NCI-H524 treated with DMSO at 0.1 percent for 48 hours (cell line): ENCODE measurements around the gene C19orf73.
A peak's percentile ranks its signal among the peaks of the same experiment; 100 is the strongest.
"Not testable (repeated sequence)": the region's sequence is repeated elsewhere in the genome, so short reads cannot be mapped to it uniquely, and the experiment has no call there.

Experiments used
- DNase-seq: peaks from one replicate; lab custom pipeline; 2025; lab: John Stamatoyannopoulos, UW

The C19orf73 gene

DNA sequence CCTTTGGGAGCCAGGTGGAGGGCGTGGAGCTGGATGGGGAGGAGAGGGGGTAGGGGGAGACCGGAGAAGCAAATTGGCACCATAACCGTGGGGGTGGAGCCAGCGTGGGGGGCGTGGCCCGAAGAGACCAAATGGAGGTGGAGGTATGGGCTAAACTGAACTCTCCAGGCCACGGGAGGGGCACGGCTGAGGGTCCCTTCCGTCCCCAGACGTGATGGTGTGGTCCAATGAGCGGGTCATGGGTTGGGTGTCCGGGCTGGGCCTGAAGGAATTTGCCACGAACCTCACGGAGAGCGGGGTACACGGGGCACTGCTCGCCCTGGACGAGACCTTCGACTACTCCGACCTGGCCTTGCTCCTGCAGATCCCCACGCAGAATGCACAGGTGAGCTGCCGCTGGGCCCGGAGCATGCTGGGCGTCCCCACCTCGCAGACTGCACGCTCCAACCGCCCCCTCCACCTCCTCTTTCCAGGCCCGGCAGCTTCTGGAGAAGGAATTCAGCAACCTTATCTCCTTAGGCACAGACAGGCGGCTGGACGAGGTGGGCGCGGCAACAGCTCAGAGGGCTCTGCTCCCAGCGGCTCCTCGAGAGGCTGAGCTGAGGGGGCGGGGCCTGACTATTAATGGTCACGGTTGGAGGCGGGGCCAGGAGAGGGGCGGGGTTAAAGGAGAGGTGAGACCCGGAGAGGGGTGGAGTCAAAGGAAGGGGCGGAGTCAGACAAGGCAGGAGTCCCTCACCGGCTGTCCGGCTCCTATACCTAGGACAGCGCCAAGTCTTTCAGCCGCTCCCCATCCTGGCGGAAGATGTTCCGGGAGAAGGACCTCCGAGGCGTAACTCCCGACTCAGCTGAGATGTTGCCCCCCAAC is 30.1 kb upstream of the C19orf73 start:
- DNase-seq = peak; percentile 78

DNA sequence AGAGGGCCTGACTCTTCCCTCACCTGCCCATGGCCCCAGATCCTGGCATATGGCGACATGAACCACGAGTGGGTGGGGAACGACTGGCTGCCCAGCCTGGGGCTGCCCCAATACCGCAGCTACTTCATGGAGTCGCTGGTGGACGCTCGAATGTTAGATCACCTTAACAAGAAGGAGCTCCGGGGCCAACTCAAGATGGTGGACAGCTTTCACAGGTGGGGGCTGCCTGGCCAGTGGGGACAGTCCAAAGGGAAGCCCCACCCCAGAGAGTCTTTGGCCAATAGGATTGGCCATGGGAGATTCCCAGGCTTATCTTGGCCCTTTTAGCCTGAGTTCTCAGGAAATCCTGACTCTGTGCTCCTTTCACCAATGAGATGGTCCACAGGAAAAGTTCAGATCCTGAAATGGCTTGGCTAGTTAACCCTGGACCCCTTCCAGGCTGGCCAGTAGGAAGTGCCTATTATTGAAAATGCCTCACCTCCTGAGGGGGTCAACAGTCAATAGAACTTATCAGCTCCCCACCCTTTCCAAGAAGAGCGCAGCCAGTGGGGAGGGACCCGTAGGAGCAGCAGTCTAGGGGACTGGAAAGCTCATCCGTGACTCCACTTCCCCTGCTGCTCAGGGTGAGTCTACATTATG is 29.2 kb upstream of the C19orf73 start:
- DNase-seq = no peak

DNA sequence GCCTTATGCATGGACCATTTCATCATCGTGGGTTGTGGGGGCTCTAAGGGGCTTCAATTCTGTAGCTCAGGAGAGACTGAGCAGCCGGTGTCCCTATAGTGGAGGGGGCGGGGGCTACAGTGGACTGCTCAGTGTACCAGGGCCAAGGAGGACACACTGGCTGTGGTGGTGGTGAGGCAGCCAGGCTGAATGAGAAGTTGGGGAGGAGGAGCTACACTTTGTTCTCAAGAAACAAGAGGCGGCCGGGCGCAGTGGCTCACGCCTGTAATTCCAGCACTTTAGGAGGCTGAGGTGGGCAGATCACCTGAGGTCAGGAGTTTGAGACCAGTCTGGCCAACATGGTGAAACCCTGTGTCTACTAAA is 27.4 kb upstream of the C19orf73 start:
- not testable (repeated sequence) for DNase-seq

- no peak for DNase-seq
Measured at GRCh38 chr19:49145573-49146407, 26.8 kb upstream of the C19orf73 start.

DNA sequence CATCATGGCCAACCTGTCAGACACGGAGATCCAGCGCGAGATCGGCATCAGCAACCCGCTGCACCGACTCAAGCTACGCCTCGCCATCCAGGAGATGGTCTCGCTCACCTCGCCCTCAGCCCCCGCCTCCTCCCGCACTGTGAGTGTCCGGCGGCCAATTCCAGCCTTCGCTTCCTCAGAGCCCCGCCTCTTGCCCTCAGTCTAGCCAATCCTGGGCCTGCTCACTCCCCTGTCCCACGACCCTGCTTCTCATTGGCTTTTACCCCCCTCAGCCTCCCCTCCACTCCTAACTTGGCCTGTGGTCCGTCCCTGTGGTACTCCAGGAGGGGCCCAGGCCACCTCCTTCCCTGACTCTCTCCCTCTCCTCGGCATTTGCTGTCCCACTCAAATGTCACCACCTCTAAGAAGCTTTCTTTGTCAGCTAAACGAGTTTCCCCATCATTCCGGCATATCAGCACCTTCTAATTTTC is 24.0 kb upstream of the C19orf73 start:
- peak; percentile 92 for DNase-seq

GRCh38 chr19:49141352-49141751 is 22.4 kb upstream of the C19orf73 start:
- DNase-seq = no peak

DNA sequence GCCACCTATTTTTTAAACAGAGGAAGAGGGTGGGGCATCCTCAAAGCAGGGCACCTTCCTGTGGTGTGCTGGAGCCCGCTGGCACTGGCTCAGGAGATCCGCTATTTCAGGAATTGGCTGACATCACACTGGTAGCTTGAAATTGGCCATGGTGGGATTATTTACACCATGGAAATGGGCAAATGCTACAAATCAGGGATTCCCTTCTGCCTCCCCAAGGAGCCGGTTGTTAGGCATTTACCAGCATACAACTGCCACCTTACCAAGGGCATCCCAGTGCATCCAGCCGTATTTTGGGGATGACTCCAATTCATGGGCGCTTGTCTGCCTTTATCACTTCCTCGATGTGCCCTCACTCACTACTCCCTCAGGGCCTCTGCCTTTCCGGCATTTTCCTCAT is 22.0 kb upstream of the C19orf73 start:
- DNase-seq = no peak

GRCh38 chr19:49136771-49137171 is 17.8 kb upstream of the C19orf73 start:
- no peak for DNase-seq

DNA sequence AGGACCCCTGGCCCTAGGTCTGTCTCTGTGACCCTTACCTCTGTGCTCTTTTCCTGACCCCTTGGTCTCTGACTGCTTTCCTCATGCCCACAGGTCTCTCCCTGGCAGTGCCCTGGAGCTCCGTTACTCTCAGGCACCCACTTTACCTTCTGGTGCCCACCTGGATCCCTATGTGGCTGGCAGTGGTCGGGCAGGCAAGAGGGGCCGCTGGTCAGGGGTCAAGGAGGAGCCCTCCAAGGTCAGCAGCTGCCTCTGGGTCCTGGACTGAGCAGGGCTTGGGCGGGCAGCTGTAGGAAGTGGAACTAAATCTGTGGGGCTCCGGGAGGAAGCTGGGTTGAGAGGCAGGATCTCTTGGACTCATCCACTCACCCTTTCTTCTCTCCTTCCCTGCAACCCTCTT is 16.7 kb upstream of the C19orf73 start:
- no peak for DNase-seq

- DNase-seq = no peak
Measured at GRCh38 chr19:49133621-49134454, 14.9 kb upstream of the C19orf73 start.

- no peak for DNase-seq
Measured at GRCh38 chr19:49132974-49133609, 14.1 kb upstream of the C19orf73 start.

- DNase-seq = no peak
Measured at GRCh38 chr19:49130325-49130724, 11.4 kb upstream of the C19orf73 start.

DNA sequence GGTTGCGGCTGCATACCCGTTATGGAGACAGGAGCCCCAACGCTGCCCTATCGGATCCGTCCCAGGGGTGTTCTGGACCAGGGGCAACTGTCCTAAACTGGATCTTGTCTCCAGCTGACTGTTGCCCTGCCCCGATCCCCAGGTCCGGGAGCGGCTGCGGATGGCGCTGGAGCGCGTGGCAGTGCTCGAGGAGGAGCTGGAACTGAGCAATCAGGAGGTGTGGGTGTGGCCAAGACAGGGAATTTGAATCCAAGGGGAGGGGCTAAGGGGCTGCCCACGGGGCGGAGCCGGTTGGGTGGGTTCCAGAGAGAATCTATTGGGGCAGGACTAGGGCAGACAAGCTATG is 10.3 kb upstream of the C19orf73 start:
- DNase-seq = no peak

DNA sequence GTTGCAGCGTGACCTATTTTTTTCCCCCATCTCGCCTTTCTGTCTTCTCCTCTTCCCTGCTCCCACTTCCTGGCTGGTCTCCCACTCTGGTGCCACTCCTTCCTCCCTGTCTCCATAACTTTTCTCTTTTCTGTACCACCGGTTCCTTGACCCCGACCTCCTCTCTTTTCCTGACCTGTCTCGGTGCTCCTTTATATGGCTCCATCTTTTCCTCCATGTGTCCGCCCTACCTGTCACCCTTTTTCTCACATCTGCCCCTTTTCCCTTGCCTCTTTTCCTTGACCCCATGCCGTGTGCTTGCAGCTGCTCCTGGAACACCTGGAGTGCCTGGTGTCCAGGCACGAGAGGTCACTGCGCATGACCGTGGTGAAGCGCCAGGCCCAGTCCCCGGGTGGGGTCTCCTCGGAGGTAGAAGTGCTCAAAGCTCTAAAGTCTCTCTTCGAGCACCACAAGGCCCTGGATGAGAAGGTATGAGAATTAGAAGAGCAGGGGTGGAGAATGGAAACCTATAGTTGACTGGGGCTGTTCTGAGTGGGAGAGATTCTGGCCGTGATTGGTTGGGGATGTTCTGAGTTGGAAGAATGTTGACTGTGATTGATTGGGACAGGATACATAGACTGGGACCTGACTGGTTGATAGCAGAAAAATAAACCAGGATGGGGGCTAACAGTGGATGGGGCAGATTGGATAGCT is 9.7 kb upstream of the C19orf73 start:
- no peak for DNase-seq

- peak; percentile 81 for DNase-seq
Measured at GRCh38 chr19:49127674-49128544, 9.0 kb upstream of the C19orf73 start.

GRCh38 chr19:49127225-49127624 is 8.3 kb upstream of the C19orf73 start:
- DNase-seq = not testable (repeated sequence)

GRCh38 chr19:49126575-49126974 is 7.6 kb upstream of the C19orf73 start:
- DNase-seq = no peak

DNA sequence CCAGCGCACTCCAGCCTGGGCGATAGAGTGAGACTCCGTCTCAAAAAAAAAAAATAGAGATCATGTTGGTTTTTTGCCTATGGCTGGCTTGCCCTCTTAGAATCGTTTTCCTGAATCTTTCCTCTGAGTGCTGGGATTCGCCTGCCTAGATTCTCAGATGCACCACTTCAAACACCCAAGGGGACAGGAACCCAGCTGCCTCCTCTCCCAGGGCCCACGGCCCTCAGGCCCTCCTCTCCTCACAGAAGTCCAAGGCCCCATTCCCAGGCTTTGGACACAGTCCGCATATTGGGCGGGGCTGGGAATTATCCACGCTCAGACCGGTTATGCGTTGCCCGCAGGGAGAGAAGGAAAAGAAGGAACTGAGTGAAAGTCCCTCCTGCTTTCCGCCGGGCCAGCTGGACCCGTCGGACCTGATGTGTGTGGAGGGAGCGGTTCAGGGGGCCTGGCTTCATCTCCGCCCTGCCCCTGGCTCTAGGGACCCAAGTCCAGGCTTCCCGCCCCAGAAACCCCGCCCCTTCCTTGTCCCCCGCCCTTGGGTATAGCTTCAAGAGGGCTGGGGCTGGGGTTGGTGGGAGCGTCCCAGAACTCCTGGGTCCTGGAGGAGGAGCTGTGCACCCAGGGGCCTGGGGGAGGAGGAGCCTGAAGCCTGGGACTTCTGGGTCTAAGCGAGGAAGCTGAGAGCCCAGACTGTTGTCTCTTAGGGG is 6.2 kb upstream of the C19orf73 start:
- no peak for DNase-seq

DNA sequence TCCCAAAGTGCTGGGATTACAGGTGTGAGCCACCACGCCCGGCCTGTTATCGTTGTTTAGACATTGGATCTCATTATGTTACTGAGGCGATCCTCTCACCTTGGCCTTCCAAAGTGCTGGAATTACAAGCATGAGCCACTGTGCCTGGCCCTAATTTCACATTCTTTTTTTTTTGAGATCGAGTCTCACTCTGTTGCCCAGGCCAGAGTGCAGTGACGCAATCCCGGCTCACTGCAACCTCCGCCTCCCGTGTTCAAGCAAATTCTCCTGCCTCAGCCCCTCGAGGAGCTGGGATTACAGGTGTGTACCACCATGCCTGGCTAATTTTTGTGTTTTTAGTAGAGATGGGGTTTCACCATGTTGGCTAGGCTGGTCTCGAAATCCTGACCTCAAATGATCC is 4.3 kb upstream of the C19orf73 start:
- not testable (repeated sequence) for DNase-seq
